Endodermal cell (in vitro differentiated cells): ENCODE results near the gene SLC39A13. TPM values are rescaled to one million over a fixed set of nuclear protein-coding genes. Genes with fewer than 3 reads are reported as not detected.

Source experiments
- DNase-seq: peaks from one replicate; pipeline ENCODE4 v3.0.0-alpha.2; 2017
- H3K27ac ChIP-seq: 2 replicates; pipeline ENCODE4 v1.5.1; 2013; ENCODE audit warnings: mild to moderate bottlenecking, low read depth, low read length, moderate library complexity
- H3K27me3 ChIP-seq: 2 replicates; pipeline ENCODE4 v1.6.1; 2013; ENCODE audit warnings: mild to moderate bottlenecking, low read length, moderate library complexity; ENCODE audit not compliant: insufficient read depth, control insufficient read depth, poor library complexity, severe bottlenecking
- H3K36me3 ChIP-seq: 2 replicates; pipeline ENCODE4 v1.7.0; 2013; ENCODE audit warnings: mild to moderate bottlenecking, low read length, moderate library complexity; ENCODE audit not compliant: control insufficient read depth, insufficient read depth
- H3K4me1 ChIP-seq: one replicate; pipeline ENCODE4 v1.7.0; 2013; ENCODE audit warnings: low read length; ENCODE audit not compliant: control insufficient read depth, insufficient read depth
- H3K4me3 ChIP-seq: 2 replicates; pipeline ENCODE4 v1.5.1; 2013; ENCODE audit warnings: mild to moderate bottlenecking, low read length, moderate library complexity
- H3K9ac ChIP-seq: 2 replicates; pipeline ENCODE4 v1.6.1; 2013; ENCODE audit warnings: mild to moderate bottlenecking, low read length, moderate library complexity; ENCODE audit not compliant: poor library complexity, severe bottlenecking; ENCODE audit errors: extremely low read depth
- H3K9me3 ChIP-seq: 2 replicates; pipeline ENCODE4 v1.6.1; 2013; ENCODE audit warnings: mild to moderate bottlenecking, low read length, moderate library complexity; ENCODE audit not compliant: control insufficient read depth
- H3K27ac Mint-ChIP-seq: 2 replicates; pipeline ENCODE4 v1.8.0; 2020; ENCODE audit warnings: mixed read lengths
- H3K27me3 Mint-ChIP-seq: 2 replicates; pipeline ENCODE4 v1.8.0; 2021; ENCODE audit warnings: mild to moderate bottlenecking, mixed read lengths; ENCODE audit not compliant: insufficient read depth
- H3K36me3 Mint-ChIP-seq: 2 replicates; pipeline ENCODE4 v1.8.0; 2020; ENCODE audit warnings: low read depth, mixed read lengths
- H3K4me1 Mint-ChIP-seq: 2 replicates; pipeline ENCODE4 v1.8.0; 2020; ENCODE audit warnings: mixed read lengths
- H3K4me3 Mint-ChIP-seq: 2 replicates; pipeline ENCODE4 v1.8.0; 2020; ENCODE audit warnings: mild to moderate bottlenecking, moderate library complexity, mixed read lengths
- H3K9me3 Mint-ChIP-seq: 2 replicates; pipeline ENCODE4 v1.8.0; 2020; ENCODE audit warnings: mild to moderate bottlenecking, mixed read lengths
- CTCF ChIP-seq: fragments of 200-600 bp; sonication (generic); conservative IDR thresholded peaks from 2 replicates; pipeline ENCODE4 v1.5.0; 2021; ENCODE audit warnings: antibody characterized with exemption, mild to moderate bottlenecking
- WGBS, 2 experiments: methylation state at CpG; one replicate each; pipeline versions ENCODE4 v1.1.5 to v1.1.7; 2013; ENCODE audit warnings: missing lambda C conversion rate in 2 of 2, mixed read lengths in 1 of 2; ENCODE audit not compliant: insufficient coverage in 1 of 2, insufficient read length in 1 of 2; 5-methylcytosine and 5-hydroxymethylcytosine counted together
- total RNA-seq, 2 donors: library from RNA; stranded (reverse); fragmentation: NEBNext Ultra II Directional in 1 of 2; extraction: Animal tissue kit (Norgen Biotek cat#: 25700) in 1 of 2; gene quantifications; 2 replicates in 1 of 2; 3 replicates in 1 of 2; pipeline ENCODE4 v1.2.1, GENCODE V29; 2021

Gene SLC39A13
- total RNA-seq, 2 donors from 2014 or later, result 34.7 to 40.4 TPM

GRCh38 chr11:47384498-47384897 is 23.9 kb upstream of the SLC39A13 start:
- H3K36me3 ChIP-seq, result no peaks in the 10 kb centered on the region
- H3K4me1 ChIP-seq, result no peaks in the 10 kb centered on the region
- H3K27ac ChIP-seq, result no peak overlapping the region
- Mint-ChIP-seq H3K4me3 (no peak overlapping the region), H3K4me1 (no peaks in the 10 kb centered on the region), H3K9me3 (no peaks in the 10 kb centered on the region), H3K36me3 (no peaks in the 10 kb centered on the region), H3K27me3 (peaks cover 3% of the 10 kb centered on the region), H3K27ac (no peak overlapping the region)
- TF ChIP-seq CTCF, result no peak
- 73 to 95% methylated on average over 2 to 4 of the region's 4 CpGs for WGBS, 2 experiments
- no peak overlapping the region for H3K9ac ChIP-seq
- H3K9me3 ChIP-seq, result no peaks in the 10 kb centered on the region
- no peaks in the 10 kb centered on the region for H3K27me3 ChIP-seq
- no peak for DNase-seq
- H3K4me3 ChIP-seq, result no peak overlapping the region

- Histone ChIP-seq H3K4me3 (no peak overlapping the region), H3K9me3 (no peaks in the 10 kb centered on the region), H3K27me3 (no peaks in the 10 kb centered on the region), H3K9ac (no peak overlapping the region), H3K4me1 (no peaks in the 10 kb centered on the region), H3K36me3 (no peaks in the 10 kb centered on the region), H3K27ac (no peak overlapping the region)
- H3K36me3 Mint-ChIP-seq, result no peaks in the 10 kb centered on the region
- H3K27me3 Mint-ChIP-seq, result peaks cover 3% of the 10 kb centered on the region
- no peaks in the 10 kb centered on the region for H3K9me3 Mint-ChIP-seq
- H3K4me3 Mint-ChIP-seq, result no peak overlapping the region
- DNase-seq, result no peak
- WGBS, 2 experiments, result 82 to 86% methylated on average over 12 to 13 of the region's 13 CpGs
- H3K27ac Mint-ChIP-seq, result no peak overlapping the region
- no peaks in the 10 kb centered on the region for H3K4me1 Mint-ChIP-seq
- no peak for TF ChIP-seq CTCF
Measured at GRCh38 chr11:47387944-47388696, 20.3 kb upstream of the SLC39A13 start.

GRCh38 chr11:47388697-47389576 is 19.5 kb upstream of the SLC39A13 start:
- no peak overlapping the region for H3K9ac ChIP-seq
- H3K27me3 ChIP-seq, result no peaks in the 10 kb centered on the region
- H3K4me3 Mint-ChIP-seq, result no peak overlapping the region
- no peaks in the 10 kb centered on the region for H3K9me3 Mint-ChIP-seq
- no peak overlapping the region for H3K27ac Mint-ChIP-seq
- H3K27ac ChIP-seq, result no peak overlapping the region
- no peaks in the 10 kb centered on the region for H3K4me1 Mint-ChIP-seq
- no peaks in the 10 kb centered on the region for H3K4me1 ChIP-seq
- H3K27me3 Mint-ChIP-seq, result no peaks in the 10 kb centered on the region
- TF ChIP-seq CTCF, result no peak
- no peak overlapping the region for H3K4me3 ChIP-seq
- H3K36me3 ChIP-seq, result no peaks in the 10 kb centered on the region
- no peaks in the 10 kb centered on the region for H3K36me3 Mint-ChIP-seq
- DNase-seq, result no peak
- 93 to 94% methylated on average over 17 to 28 of the region's 28 CpGs for WGBS, 2 experiments
- no peaks in the 10 kb centered on the region for H3K9me3 ChIP-seq
